ENCODE measurements around the gene PHC3. TPM values are rescaled to one million over a fixed set of nuclear protein-coding genes. Genes with fewer than 3 reads are reported as not detected.

Gene PHC3
- total and polyA plus RNA-seq, 2 of the 13 experiments (the other 11 are each of a cell fraction or from before 2014, with no cell fraction given) = 24.1 to 49.0 TPM

GRCh38 chr3:170076715-170077238, 104.8 kb downstream of the PHC3 start (continued):
- no peak for TF ChIP-seq RERE (CRISPR knock-in tag; IDR thresholded peaks at IDR 0.05; ENCODE audit: low read depth)
- no peak for TF ChIP-seq ZNF737 (CRISPR knock-in tag; IDR thresholded peaks at IDR 0.05; ENCODE audit: borderline replicate concordance)
- peak; percentile 80 for TF ChIP-seq HNF4A (CRISPR knock-in tag; IDR thresholded peaks at IDR 0.05)
- no peak for TF ChIP-seq ZSCAN29 (CRISPR knock-in tag; conservative IDR thresholded peaks at IDR 0.05)
- TF ChIP-seq FOXM1 (CRISPR knock-in tag; IDR thresholded peaks at IDR 0.05) = no peak
- TF ChIP-seq FOXP1 (IDR thresholded peaks at IDR 0.05) = no peak
- no peak; the same call in 1 of the 2 replicates for TF ChIP-seq FOXP1 (CRISPR knock-in tag; IDR thresholded peaks at IDR 0.05)
- TF ChIP-seq ZSCAN25 (CRISPR knock-in tag; IDR thresholded peaks at IDR 0.05) = 0 out of 2 replicates have a peak, but pooled peaks have one; percentile 26
- TF ChIP-seq SALL1 (CRISPR knock-in tag; IDR thresholded peaks at IDR 0.05) = peak; percentile 56
- TF ChIP-seq PLSCR1 (CRISPR knock-in tag; IDR thresholded peaks at IDR 0.05; ENCODE audit: borderline replicate concordance) = no peak
- no peak for TF ChIP-seq GABPA (IDR thresholded peaks at IDR 0.05; ENCODE audit: low read depth, low read length)
- no peak for TF ChIP-seq GABPA (CRISPR knock-in tag; IDR thresholded peaks at IDR 0.05; ENCODE audit: low read depth)
- no peak for TF ChIP-seq CENPBD1 (CRISPR knock-in tag; IDR thresholded peaks at IDR 0.05; ENCODE audit: borderline replicate concordance, low read depth)
- TF ChIP-seq ZHX2 (IDR thresholded peaks at IDR 0.05; ENCODE audit: low read depth) = no peak
- no peak for TF ChIP-seq ZHX2 (CRISPR knock-in tag; IDR thresholded peaks at IDR 0.05; ENCODE audit: borderline replicate concordance)
- no peak for TF ChIP-seq NAIF1 (CRISPR knock-in tag; IDR thresholded peaks at IDR 0.05; ENCODE audit: borderline replicate concordance)
